HG03108 (cell line): ENCODE measurements around the gene RPL28.
"Not testable (repeated sequence)": the region's sequence is repeated elsewhere in the genome, so short reads cannot be mapped to it uniquely, and the experiment has no call there.

Experiments used
- ATAC-seq: cut with Tn5 transposase; IDR thresholded peaks from one replicate; pipeline ENCODE4 v1.9.1; 2021; ENCODE audit warnings: moderate library complexity; ENCODE audit not compliant: unreplicated experiment

Gene RPL28

GRCh38 chr19:55421281-55421680 is 35.5 kb downstream of the RPL28 start:
- not testable (repeated sequence) for ATAC-seq

DNA sequence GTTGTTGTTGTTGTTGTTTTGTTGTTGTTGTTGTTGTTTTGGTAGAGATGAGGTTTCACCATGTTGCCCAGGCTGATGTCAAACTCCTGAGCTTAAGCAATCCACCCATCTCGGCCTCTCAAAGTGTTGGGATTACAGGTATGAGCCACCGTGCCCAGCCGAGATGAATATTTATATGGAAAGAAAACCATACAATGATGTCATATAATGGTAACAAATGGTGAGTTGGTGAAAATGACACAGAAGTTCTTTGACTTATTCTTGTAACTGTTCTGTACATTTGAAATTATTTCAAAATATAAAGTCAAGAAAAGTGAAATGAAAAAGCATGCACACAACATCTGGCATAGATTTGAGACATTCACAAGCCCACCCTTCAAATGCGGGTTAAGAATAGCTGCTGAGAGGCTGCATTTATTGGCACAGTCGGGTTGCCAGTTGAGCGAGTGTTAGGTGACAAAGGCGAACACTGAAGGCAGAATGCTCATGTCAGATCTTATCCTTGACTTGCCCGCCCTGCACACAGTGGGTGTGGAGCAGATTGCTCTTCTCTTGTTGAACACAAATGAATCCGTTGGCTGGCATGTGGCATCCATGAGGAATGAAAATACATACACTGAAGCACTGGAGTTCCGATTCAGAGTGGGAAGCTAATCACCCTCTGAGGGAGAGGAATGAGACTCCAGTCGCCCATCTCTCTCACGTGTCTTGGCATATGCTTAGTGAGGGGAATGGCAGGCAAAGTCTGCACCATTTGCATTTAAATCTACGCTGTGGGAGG is 37.7 kb downstream of the RPL28 start:
- ATAC-seq: no peak

GRCh38 chr19:55424518-55424917 is 38.8 kb downstream of the RPL28 start:
- no peak for ATAC-seq

GRCh38 chr19:55426042-55426441 is 40.3 kb downstream of the RPL28 start:
- no peak for ATAC-seq

DNA sequence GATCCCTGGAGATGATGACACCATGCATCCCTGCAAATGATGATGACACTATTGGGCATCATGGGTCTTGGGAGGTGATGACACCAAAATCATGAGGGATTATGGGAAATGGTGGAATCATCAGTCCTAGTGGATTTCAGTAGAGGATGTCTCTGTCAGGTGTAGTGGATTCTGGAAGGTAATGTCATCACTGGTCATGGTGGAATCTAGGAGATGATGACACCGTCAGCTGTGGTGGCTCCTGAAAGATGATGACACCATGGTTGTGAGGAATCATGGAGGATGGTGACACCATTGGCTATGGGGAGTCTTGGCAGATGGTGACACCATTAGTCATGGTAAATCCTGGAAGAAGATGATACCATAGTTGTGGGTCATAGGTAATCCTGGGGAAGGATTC is 45.5 kb downstream of the RPL28 start:
- no peak for ATAC-seq

GRCh38 chr19:55432241-55432959 is 46.7 kb downstream of the RPL28 start:
- ATAC-seq: no peak

GRCh38 chr19:55433292-55433691 is 47.6 kb downstream of the RPL28 start:
- ATAC-seq: no peak

DNA sequence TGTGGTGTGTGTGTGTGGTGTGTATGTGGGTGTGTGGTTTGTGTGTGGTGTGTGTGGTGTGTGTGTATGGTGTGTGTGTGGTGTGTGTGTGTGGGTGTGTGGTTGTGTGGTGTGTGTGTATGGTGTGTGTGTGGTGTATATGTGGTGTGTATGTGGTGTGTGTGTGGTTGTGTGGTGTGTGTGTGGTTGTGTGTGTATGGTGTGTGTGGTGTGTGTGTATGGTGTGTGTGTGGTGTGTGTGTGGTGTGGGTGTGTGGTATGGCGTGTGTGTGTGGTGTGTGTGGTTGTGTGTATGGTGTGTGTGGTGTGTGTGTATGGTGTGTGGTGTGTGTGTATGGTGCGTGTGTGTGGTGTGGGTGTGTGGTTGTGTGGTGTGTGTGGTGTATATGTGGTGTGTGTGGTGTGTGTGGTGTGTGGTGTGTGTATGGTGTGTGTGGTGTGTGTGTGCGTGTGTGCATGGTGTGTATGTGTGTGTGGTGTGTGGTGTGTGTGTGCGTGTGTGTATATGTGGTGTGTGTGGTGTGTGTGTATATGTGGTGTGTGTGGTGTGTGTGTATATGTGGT is 48.7 kb downstream of the RPL28 start:
- ATAC-seq: no peak

- ATAC-seq: no peak
Measured at GRCh38 chr19:55435020-55435419, 49.3 kb downstream of the RPL28 start.

- ATAC-seq: no peak
Measured at GRCh38 chr19:55436847-55437246, 51.1 kb downstream of the RPL28 start.

GRCh38 chr19:55437410-55437809 is 51.7 kb downstream of the RPL28 start:
- ATAC-seq: no peak

- no peak for ATAC-seq
Measured at GRCh38 chr19:55439052-55439451, 53.3 kb downstream of the RPL28 start.

GRCh38 chr19:55440411-55441105 is 54.8 kb downstream of the RPL28 start:
- ATAC-seq: no peak

- ATAC-seq: no peak
Measured at GRCh38 chr19:55441319-55441691, 55.6 kb downstream of the RPL28 start.

DNA sequence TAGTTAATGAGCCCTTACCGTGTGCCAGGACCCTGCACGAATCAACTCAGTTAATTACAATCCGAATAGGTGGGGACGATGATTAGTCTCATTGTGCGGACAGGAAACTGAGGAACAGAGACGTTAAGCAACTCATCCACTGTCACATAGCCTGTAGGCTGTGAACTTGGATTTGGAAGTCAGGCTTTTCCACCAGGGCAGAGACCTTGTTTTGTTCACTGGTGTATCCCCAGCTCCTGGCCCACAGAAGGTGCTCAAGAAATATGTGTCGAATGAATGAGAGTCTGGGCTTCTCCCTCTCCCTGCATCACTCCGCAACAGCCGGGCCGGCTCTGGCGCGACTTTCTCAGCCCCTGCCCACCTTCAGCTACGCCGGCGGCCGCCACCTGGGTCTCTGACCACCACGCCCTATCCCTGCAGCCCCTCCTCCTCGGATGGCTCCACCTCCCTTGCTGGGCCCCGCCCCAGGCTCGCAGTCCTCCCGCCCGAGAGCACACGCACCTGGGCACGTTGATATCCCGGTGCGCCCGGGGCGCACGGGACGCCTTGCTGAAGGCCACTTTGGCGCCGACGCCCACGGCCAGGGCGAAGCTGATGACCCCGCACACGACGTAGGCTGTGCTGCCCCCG is 56.1 kb downstream of the RPL28 start:
- ATAC-seq: no peak

DNA sequence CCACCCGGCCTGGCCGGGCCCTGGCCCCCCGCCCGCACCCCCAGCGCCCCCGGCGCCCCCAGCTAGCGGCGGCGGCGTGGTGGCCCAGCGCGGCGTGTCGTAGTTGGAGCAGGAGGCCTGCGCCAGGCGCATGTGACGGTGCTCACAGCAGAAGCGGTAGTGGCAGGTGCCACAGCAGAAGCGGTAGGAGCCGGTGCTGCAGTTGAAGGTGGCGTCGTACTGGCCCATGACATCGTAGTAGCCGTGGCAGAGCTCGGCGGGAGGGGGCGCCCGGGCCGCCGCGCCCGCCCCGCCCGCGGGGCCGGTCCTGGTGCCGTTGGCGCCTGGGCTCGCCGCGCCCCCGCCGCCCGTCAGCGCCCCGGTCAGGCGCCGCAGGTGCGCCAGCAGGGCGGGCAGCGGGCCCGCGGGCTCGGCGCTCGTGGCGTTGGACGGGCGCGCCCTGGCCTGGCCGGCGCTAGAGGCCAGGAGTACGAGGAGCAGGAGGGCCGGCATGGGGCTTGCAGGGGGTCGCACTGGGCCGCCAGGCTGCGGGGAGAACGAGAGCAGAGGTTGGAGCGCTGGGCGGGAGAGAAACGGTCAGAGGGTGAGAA is 56.7 kb downstream of the RPL28 start:
- no peak for ATAC-seq

DNA sequence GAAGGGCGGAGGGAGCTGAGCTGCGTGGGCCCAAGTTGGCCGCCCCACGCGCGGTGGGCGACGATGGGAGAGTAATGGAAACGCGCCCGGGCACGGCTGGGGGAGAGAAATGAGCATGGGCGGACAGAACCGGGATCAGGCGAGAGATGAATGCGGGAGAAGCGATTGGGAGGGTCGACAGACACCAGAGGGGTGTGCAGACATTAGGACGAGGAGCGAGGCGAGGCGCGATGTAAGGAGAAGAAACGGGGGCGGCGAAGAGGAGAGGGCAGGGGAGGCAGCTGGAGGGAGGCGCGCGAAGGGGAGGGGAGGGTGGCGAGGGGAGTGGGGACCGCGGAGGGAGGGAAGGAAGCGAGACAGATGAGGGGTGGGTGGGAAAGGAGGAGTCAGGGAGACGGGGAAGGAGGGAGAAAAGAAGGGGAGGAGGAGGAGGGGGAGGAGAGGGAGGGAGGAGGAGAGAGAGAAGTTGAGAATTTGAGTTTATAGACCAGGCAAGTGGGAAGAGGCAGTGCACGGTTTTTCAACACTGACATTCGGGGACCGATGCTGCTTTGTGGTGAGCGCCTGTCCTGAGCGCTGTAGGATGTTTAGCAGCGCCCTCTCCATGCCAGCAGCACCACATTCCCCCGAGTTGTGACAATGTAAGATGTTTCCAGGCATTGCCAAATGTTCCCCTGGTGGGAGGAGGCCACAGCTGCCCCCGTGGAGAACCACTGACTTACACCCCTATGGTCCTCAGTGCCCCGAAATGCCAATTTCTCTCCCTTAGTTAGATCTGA is 57.5 kb downstream of the RPL28 start, which contains the start of gene SHISA7:
Gene SHISA7, minus strand, starts transcription at position 256 of the 779 bp plus-strand sequence. CDS start 437 bp downstream, outside the sequence.
- no peak for ATAC-seq

GRCh38 chr19:55443824-55444480 is 58.2 kb downstream of the RPL28 start:
- ATAC-seq: no peak

GRCh38 chr19:55444646-55445045 is 58.9 kb downstream of the RPL28 start:
- no peak for ATAC-seq
